Measurements from ENCODE around the gene TNPO2.

TNPO2 gene

DNA sequence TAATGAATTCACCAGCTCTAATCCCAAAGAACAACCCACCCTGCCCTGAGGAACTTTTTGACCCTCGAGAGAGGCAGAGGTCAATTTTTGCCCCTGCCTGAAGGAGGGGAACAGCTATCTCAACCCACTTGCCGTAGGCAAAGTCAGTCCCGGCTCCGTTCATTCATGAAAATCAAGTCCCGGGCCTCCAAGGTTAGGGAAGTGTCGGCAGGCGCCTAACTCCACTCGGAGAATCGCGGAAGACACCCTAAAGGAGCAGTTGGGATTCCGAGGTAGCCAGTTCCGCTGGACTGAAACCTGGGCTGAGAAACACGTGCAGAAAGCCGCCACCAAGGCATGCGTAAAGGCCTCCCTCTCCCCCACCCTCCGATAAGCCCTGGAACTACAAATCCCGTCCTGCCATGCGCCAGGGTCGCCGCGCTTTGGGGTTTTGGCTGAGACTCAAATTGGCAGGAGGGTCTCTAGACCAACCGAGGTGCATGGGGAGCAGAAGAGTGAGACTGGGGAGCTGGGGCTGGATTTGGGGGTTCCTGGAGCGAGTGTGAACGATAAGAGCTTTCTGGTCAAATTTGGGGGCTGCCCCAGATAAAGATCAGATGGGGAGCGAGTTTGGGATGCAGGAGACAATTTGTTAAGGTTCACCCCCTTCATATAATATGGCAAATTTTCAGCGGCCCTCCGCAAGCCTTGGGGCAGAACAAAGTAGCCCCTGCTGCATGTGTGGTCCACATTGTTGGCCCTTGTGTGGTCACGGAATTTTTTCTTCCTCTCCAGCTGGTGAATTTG lies at the start of gene TNPO2:
Gene TNPO2 (minus strand): TSS at position 292 of the 786 bp plus-strand sequence. CDS start 2,955 bp downstream, outside the sequence.
- no peak for DNase-seq (ENCODE audit: low read depth)
- in situ Hi-C loops (cut with HindIII; ENCODE audit: low sequenced_read_pairs), result no loop called here

GRCh38 chr19:12772323-12772722 lies 48.6 kb upstream of the TNPO2 start:
- in situ Hi-C loops (cut with HindIII; ENCODE audit: low sequenced_read_pairs), result no loop called here
- no peak overlapping the region for H3K4me3 ChIP-seq (ENCODE audit: low read depth, low read length)
- TF ChIP-seq CTCF (IDR thresholded peaks at IDR 0.05; ENCODE audit: low read depth, low read length, missing control alignments), result no peak

More for the DNA sequence above, at the start of gene TNPO2:
- TF ChIP-seq CTCF (IDR thresholded peaks at IDR 0.05; ENCODE audit: low read depth, low read length, missing control alignments), result no peak
- peak within 1 kb of the TSS; percentile 82 for H3K4me3 ChIP-seq (ENCODE audit: low read depth, low read length)

GRCh38 chr19:12770922-12771321 lies 47.2 kb upstream of the TNPO2 start:
- TF ChIP-seq CTCF (IDR thresholded peaks at IDR 0.05; ENCODE audit: low read depth, low read length, missing control alignments), result no peak

More at GRCh38 chr19:12772323-12772722, 48.6 kb upstream of the TNPO2 start:
- DNase-seq (ENCODE audit: low read depth), result no peak

DNA sequence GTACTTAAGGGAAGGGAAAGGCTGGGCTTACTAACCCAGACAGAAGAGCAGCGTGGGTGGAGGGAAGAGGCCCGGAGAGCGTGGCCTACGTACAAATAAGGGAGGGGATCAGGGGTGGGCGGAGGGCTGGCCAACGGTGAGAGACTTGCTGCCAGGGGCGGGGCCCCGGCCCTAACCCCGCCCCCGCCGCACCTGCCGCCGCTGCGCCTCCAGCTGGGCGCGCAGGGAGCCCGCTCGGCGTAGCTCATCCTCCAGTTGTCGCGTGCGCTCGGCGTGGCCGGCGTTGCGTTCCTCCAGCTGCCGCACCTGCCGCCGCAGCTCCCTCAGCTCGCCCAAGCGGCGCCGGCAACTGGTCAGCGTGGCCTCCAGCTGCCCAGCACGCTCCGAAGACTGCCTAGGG lies 46.0 kb upstream of the TNPO2 start:
- H3K4me3 ChIP-seq (ENCODE audit: low read depth, low read length), result no peak overlapping the region
- TF ChIP-seq CTCF (IDR thresholded peaks at IDR 0.05; ENCODE audit: low read depth, low read length, missing control alignments), result no peak
- in situ Hi-C loops (cut with HindIII; ENCODE audit: low sequenced_read_pairs), result loop anchor here (5.0 kb wide), 2 partner anchors 48 to 78 kb away; no protein-coding TSS in a partner anchor
- no peak for DNase-seq (ENCODE audit: low read depth)

More at GRCh38 chr19:12770922-12771321, 47.2 kb upstream of the TNPO2 start:
- in situ Hi-C loops (cut with HindIII; ENCODE audit: low sequenced_read_pairs), result no loop called here
- DNase-seq (ENCODE audit: low read depth), result no peak
- H3K4me3 ChIP-seq (ENCODE audit: low read depth, low read length), result no peak overlapping the region

DNA sequence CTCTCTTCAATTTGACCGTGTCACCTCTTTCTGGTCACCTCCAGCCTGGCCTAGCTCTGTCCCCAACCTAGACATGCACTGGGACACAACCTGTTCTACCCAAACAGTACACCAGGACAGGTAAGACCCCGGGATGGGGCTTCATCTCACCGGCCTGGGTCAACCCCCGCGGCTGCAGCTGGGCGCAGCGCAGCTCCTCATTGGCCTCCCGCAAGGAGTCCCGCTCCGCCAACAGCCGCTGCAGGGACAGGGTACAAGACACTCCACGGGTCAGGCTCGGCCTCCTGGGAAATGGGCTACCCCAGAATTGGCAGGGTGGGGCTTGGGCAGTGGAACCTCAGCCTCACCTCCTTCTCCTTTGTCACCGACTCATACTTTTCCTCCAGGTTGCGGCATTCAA lies 43.9 kb upstream of the TNPO2 start:
- TF ChIP-seq CTCF (IDR thresholded peaks at IDR 0.05; ENCODE audit: low read depth, low read length, missing control alignments), result no peak
- no peak overlapping the region for H3K4me3 ChIP-seq (ENCODE audit: low read depth, low read length)
- no peak for DNase-seq (ENCODE audit: low read depth)
- in situ Hi-C loops (cut with HindIII; ENCODE audit: low sequenced_read_pairs), result loop anchor here (5.0 kb wide), 2 partner anchors 50 to 80 kb away; no protein-coding TSS in a partner anchor

DNA sequence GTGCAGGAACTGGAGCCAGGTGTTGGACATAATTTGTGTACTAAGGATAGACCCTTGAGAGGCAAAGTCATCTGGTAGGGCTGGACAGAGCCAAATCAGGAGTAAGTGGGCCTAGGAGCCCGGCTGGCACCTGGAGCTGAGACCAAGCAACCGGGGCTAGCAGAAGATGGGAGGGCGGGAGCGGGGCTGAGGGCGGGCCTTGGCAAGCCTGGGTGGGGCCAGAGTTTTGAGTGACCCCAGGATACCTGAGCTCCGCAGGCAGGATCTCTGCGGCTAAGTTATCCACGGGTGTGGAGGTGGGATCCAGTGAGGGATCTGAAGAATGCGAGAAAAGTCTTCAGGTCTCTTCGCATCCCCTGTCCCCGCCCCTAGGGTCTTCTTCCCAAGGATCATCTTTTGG lies 43.4 kb upstream of the TNPO2 start:
- no peak overlapping the region for H3K4me3 ChIP-seq (ENCODE audit: low read depth, low read length)
- in situ Hi-C loops (cut with HindIII; ENCODE audit: low sequenced_read_pairs), result loop anchor here (5.0 kb wide), 2 partner anchors 50 to 80 kb away; no protein-coding TSS in a partner anchor
- TF ChIP-seq CTCF (IDR thresholded peaks at IDR 0.05; ENCODE audit: low read depth, low read length, missing control alignments), result no peak
- DNase-seq (ENCODE audit: low read depth), result no peak

Data from astrocyte of the cerebellum (primary cell).